Skeletal muscle satellite cell (primary cell): ENCODE measurements around the gene GGPS1.
"Not testable (repeated sequence)": the region's sequence is repeated elsewhere in the genome, so short reads cannot be mapped to it uniquely, and the experiment has no call there.

Experiments used
- H3K27me3 ChIP-seq: 2 replicates; pipeline ENCODE4 v1.7.0; 2013; ENCODE audit warnings: low read length; ENCODE audit not compliant: control insufficient read depth, insufficient read depth
- H3K36me3 ChIP-seq: 2 replicates; pipeline ENCODE4 v1.7.0; 2013; ENCODE audit warnings: mild to moderate bottlenecking, control low read depth, low read length; ENCODE audit not compliant: insufficient read depth
- H3K4me1 ChIP-seq: 2 replicates; pipeline ENCODE4 v1.7.0; 2013; ENCODE audit warnings: low read length; ENCODE audit not compliant: control insufficient read depth, insufficient read depth
- H3K4me2 ChIP-seq: 2 replicates; pipeline ENCODE4 v1.7.0; 2013; ENCODE audit warnings: mild to moderate bottlenecking, low read length
- H3K4me3 ChIP-seq: 2 replicates; pipeline ENCODE4 v1.7.0; 2013; ENCODE audit warnings: low read length
- H3K9ac ChIP-seq: 2 replicates; pipeline ENCODE4 v1.7.0; 2013; ENCODE audit warnings: mild to moderate bottlenecking, low read depth, low read length, moderate library complexity
- H3K9me3 ChIP-seq: replicated peaks from 2 replicates; pipeline ENCODE4 v1.7.0; 2013; ENCODE audit warnings: mild to moderate bottlenecking, control low read depth, low read length

GGPS1 gene

GRCh38 chr1:235307158-235308124, 20.9 kb upstream of the GGPS1 start:
- Histone ChIP-seq H3K4me2 (peak overlapping the region; percentile 12), H3K36me3 (no peaks in the 10 kb centered on the region), H3K9me3 (no peaks in the 10 kb centered on the region), H3K4me3 (no peak overlapping the region), H3K27me3 (no peaks in the 10 kb centered on the region), H3K9ac (no peak overlapping the region), H3K4me1 (peaks cover 14% of the 10 kb centered on the region)

- H3K9ac ChIP-seq, H3K4me2 ChIP-seq, H3K9me3 ChIP-seq, H3K36me3 ChIP-seq, H3K4me3 ChIP-seq, H3K27me3 ChIP-seq: not testable (repeated sequence)
- peaks cover 20% of the 10 kb centered on the region for H3K4me1 ChIP-seq
Measured at GRCh38 chr1:235309206-235309605, 19.2 kb upstream of the GGPS1 start.

GRCh38 chr1:235313262-235313661, 15.1 kb upstream of the GGPS1 start:
- Histone ChIP-seq H3K27me3 (no peaks in the 10 kb centered on the region), H3K9ac (no peak overlapping the region), H3K4me3 (no peak overlapping the region), H3K36me3 (no peaks in the 10 kb centered on the region), H3K4me2 (no peak overlapping the region), H3K4me1 (peaks cover 10% of the 10 kb centered on the region), H3K9me3 (no peaks in the 10 kb centered on the region)

GRCh38 chr1:235313931-235314678, 14.3 kb upstream of the GGPS1 start:
- peaks cover 5% of the 10 kb centered on the region for H3K36me3 ChIP-seq
- no peak overlapping the region for H3K4me3 ChIP-seq
- H3K27me3 ChIP-seq = no peaks in the 10 kb centered on the region
- no peaks in the 10 kb centered on the region for H3K9me3 ChIP-seq
- H3K4me2 ChIP-seq = peak overlapping the region; percentile 16
- H3K9ac ChIP-seq = no peak overlapping the region
- H3K4me1 ChIP-seq = peaks cover 10% of the 10 kb centered on the region

GRCh38 chr1:235315173-235315572, 13.2 kb upstream of the GGPS1 start:
- H3K4me2 ChIP-seq = no peak overlapping the region
- no peaks in the 10 kb centered on the region for H3K27me3 ChIP-seq
- H3K36me3 ChIP-seq = peaks cover 8% of the 10 kb centered on the region
- H3K4me1 ChIP-seq = peaks cover 10% of the 10 kb centered on the region
- no peak overlapping the region for H3K4me3 ChIP-seq
- H3K9ac ChIP-seq = no peak overlapping the region
- H3K9me3 ChIP-seq = no peaks in the 10 kb centered on the region

- no peak overlapping the region for H3K4me2 ChIP-seq
- H3K27me3 ChIP-seq = no peaks in the 10 kb centered on the region
- H3K4me3 ChIP-seq = no peak overlapping the region
- peaks cover 13% of the 10 kb centered on the region for H3K36me3 ChIP-seq
- H3K4me1 ChIP-seq = peaks cover 10% of the 10 kb centered on the region
- H3K9me3 ChIP-seq = no peaks in the 10 kb centered on the region
- H3K9ac ChIP-seq = no peak overlapping the region
Measured at GRCh38 chr1:235315735-235316134, 12.6 kb upstream of the GGPS1 start.

- Histone ChIP-seq H3K9ac (no peak overlapping the region), H3K9me3 (no peaks in the 10 kb centered on the region), H3K4me3 (no peak overlapping the region), H3K4me1 (peaks cover 10% of the 10 kb centered on the region), H3K36me3 (peaks cover 20% of the 10 kb centered on the region), H3K4me2 (no peak overlapping the region), H3K27me3 (no peaks in the 10 kb centered on the region)
Measured at GRCh38 chr1:235317168-235317567, 11.2 kb upstream of the GGPS1 start.

GRCh38 chr1:235319255-235319654, 9.1 kb upstream of the GGPS1 start:
- Histone ChIP-seq H3K4me2 (no peak overlapping the region), H3K4me3 (no peak overlapping the region), H3K27me3 (no peaks in the 10 kb centered on the region), H3K4me1 (peaks cover 5% of the 10 kb centered on the region), H3K9ac (no peak overlapping the region), H3K9me3 (no peaks in the 10 kb centered on the region), H3K36me3 (peaks cover 20% of the 10 kb centered on the region)

GRCh38 chr1:235320521-235321179, 7.7 kb upstream of the GGPS1 start:
- peaks cover 17% of the 10 kb centered on the region for H3K4me1 ChIP-seq
- H3K9ac ChIP-seq = no peak overlapping the region
- H3K9me3 ChIP-seq = no peaks in the 10 kb centered on the region
- H3K36me3 ChIP-seq = peaks cover 20% of the 10 kb centered on the region
- no peak overlapping the region for H3K4me3 ChIP-seq
- no peaks in the 10 kb centered on the region for H3K27me3 ChIP-seq
- H3K4me2 ChIP-seq = no peak overlapping the region

- peaks cover 21% of the 10 kb centered on the region for H3K4me1 ChIP-seq
- H3K36me3 ChIP-seq = peaks cover 13% of the 10 kb centered on the region
- H3K4me3 ChIP-seq = no peak overlapping the region
- H3K27me3 ChIP-seq = no peaks in the 10 kb centered on the region
- H3K9me3 ChIP-seq = no peaks in the 10 kb centered on the region
- H3K4me2 ChIP-seq = peak overlapping the region; percentile 97
- no peak overlapping the region for H3K9ac ChIP-seq
Measured at GRCh38 chr1:235324296-235324695, 4.1 kb upstream of the GGPS1 start.

GRCh38 chr1:235325139-235325538, 3.2 kb upstream of the GGPS1 start:
- Histone ChIP-seq H3K9ac (peak overlapping the region; percentile 93), H3K4me1 (peaks cover 21% of the 10 kb centered on the region), H3K4me2 (peak overlapping the region; percentile 97), H3K4me3 (peak overlapping the region; percentile 34), H3K36me3 (peaks cover 12% of the 10 kb centered on the region), H3K27me3 (no peaks in the 10 kb centered on the region), H3K9me3 (no peaks in the 10 kb centered on the region)
